ENCODE results near the gene CDH13. TPM values are rescaled to one million over a fixed set of nuclear protein-coding genes. Genes with fewer than 3 reads are reported as not detected.

CDH13 gene
- total RNA-seq, 1 experiment from 2014 or later = 49.3 TPM

- no TSS peak for BruUV-seq (replicated peaks)
Observed at GRCh38 chr16:83328936-83329335, 702.2 kb downstream of the CDH13 start.

GRCh38 chr16:83329441-83329840, 702.7 kb downstream of the CDH13 start:
- POLR2A ChIA-PET = interaction anchor here (1.2 kb wide), 1 partner anchor 8 kb away, joined by 4 read pairs; no protein-coding TSS in a partner anchor

More at GRCh38 chr16:83328936-83329335, 702.2 kb downstream of the CDH13 start:
- no peaks in the 10 kb centered on the region for H3K36me3 Mint-ChIP-seq (ENCODE audit: insufficient read depth, unreplicated experiment)
- H3K9me3 Mint-ChIP-seq (ENCODE audit: unreplicated experiment) = no peaks in the 10 kb centered on the region
- CTCF ChIA-PET = interaction anchor here (0.6 to 1.1 kb wide), 2 partner anchors 28 to 70 kb away, joined by 4 to 5 read pairs; no protein-coding TSS in a partner anchor
- H3K27ac Mint-ChIP-seq (ENCODE audit: low read depth, unreplicated experiment) = no peak overlapping the region
- TF ChIP-seq CTCF (IDR thresholded peaks at IDR 0.05; ENCODE audit: unreplicated experiment) = no peak
- H3K4me1 Mint-ChIP-seq (ENCODE audit: insufficient read depth, unreplicated experiment) = peaks cover under 1% of the 10 kb centered on the region
- no peak for DNase-seq (ENCODE audit: unreplicated experiment)
- intact Hi-C loops (cut with micrococcal nuclease) = no loop called here
- no peaks in the 10 kb centered on the region for H3K27me3 Mint-ChIP-seq (ENCODE audit: insufficient read depth, unreplicated experiment)
- POLR2A ChIA-PET = interaction anchor here (1.2 kb wide), 1 partner anchor 8 kb away, joined by 4 read pairs; no protein-coding TSS in a partner anchor
- H3K4me3 Mint-ChIP-seq (ENCODE audit: unreplicated experiment) = no peak overlapping the region

GRCh38 chr16:83330251-83330650, 703.5 kb downstream of the CDH13 start:
- no peak for TF ChIP-seq CTCF (IDR thresholded peaks at IDR 0.05; ENCODE audit: unreplicated experiment)
- Mint-ChIP-seq H3K27me3 (ENCODE audit: insufficient read depth, unreplicated experiment) (no peaks in the 10 kb centered on the region), H3K4me1 (ENCODE audit: insufficient read depth, unreplicated experiment) (peaks cover 7% of the 10 kb centered on the region), H3K27ac (ENCODE audit: low read depth, unreplicated experiment) (no peak overlapping the region), H3K4me3 (ENCODE audit: unreplicated experiment) (no peak overlapping the region), H3K9me3 (ENCODE audit: unreplicated experiment) (no peaks in the 10 kb centered on the region), H3K36me3 (ENCODE audit: insufficient read depth, unreplicated experiment) (no peaks in the 10 kb centered on the region)
- no peak for DNase-seq (ENCODE audit: unreplicated experiment)
- CTCF ChIA-PET = no interaction called here
- POLR2A ChIA-PET = no interaction called here
- no TSS peak for BruUV-seq (replicated peaks)
- intact Hi-C loops (cut with micrococcal nuclease) = no loop called here

More at GRCh38 chr16:83329441-83329840, 702.7 kb downstream of the CDH13 start:
- H3K36me3 Mint-ChIP-seq (ENCODE audit: insufficient read depth, unreplicated experiment) = no peaks in the 10 kb centered on the region
- peaks cover 6% of the 10 kb centered on the region for H3K4me1 Mint-ChIP-seq (ENCODE audit: insufficient read depth, unreplicated experiment)
- intact Hi-C loops (cut with micrococcal nuclease) = no loop called here
- TF ChIP-seq CTCF (IDR thresholded peaks at IDR 0.05; ENCODE audit: unreplicated experiment) = no peak
- no peaks in the 10 kb centered on the region for H3K9me3 Mint-ChIP-seq (ENCODE audit: unreplicated experiment)
- CTCF ChIA-PET = no interaction called here
- no TSS peak for BruUV-seq (replicated peaks)
- no peak for DNase-seq (ENCODE audit: unreplicated experiment)
- no peaks in the 10 kb centered on the region for H3K27me3 Mint-ChIP-seq (ENCODE audit: insufficient read depth, unreplicated experiment)
- H3K4me3 Mint-ChIP-seq (ENCODE audit: unreplicated experiment) = no peak overlapping the region
- no peak overlapping the region for H3K27ac Mint-ChIP-seq (ENCODE audit: low read depth, unreplicated experiment)

- no peak for DNase-seq (ENCODE audit: unreplicated experiment)
- CTCF ChIA-PET = interaction anchor here (0.5 to 1.0 kb wide), 4 partner anchors 21 to 926 kb away, joined by 3 to 5 read pairs (median 4); no protein-coding TSS in a partner anchor
- no peak for TF ChIP-seq CTCF (IDR thresholded peaks at IDR 0.05; ENCODE audit: unreplicated experiment)
- Mint-ChIP-seq H3K27me3 (ENCODE audit: insufficient read depth, unreplicated experiment) (no peaks in the 10 kb centered on the region), H3K4me1 (ENCODE audit: insufficient read depth, unreplicated experiment) (peaks cover 26% of the 10 kb centered on the region), H3K36me3 (ENCODE audit: insufficient read depth, unreplicated experiment) (no peaks in the 10 kb centered on the region), H3K9me3 (ENCODE audit: unreplicated experiment) (no peaks in the 10 kb centered on the region), H3K27ac (ENCODE audit: low read depth, unreplicated experiment) (peak overlapping the region; percentile 5), H3K4me3 (ENCODE audit: unreplicated experiment) (no peak overlapping the region)
- POLR2A ChIA-PET = no interaction called here
- BruUV-seq (replicated peaks) = no TSS peak
- intact Hi-C loops (cut with micrococcal nuclease) = no loop called here
Observed at GRCh38 chr16:83335076-83335475, 708.3 kb downstream of the CDH13 start.

Measured in MCF 10A (cell line).